GM19372 (cell line): ENCODE data around the gene MYO1E.
"Not testable (repeated sequence)": the region's sequence is repeated elsewhere in the genome, so short reads cannot be mapped to it uniquely, and the experiment has no call there.

Experiments
- ATAC-seq: cut with Tn5 transposase; IDR thresholded peaks from one replicate; pipeline ENCODE4 v1.9.1; 2021; ENCODE audit warnings: mild to moderate bottlenecking, low read depth, moderate library complexity; ENCODE audit not compliant: unreplicated experiment

MYO1E gene

GRCh38 chr15:59298225-59298853, 74.3 kb downstream of the MYO1E start:
- peak; percentile 56 for ATAC-seq

- no peak for ATAC-seq
Observed at GRCh38 chr15:59296181-59296617, 76.5 kb downstream of the MYO1E start.

GRCh38 chr15:59295261-59296001, 77.2 kb downstream of the MYO1E start:
- no peak for ATAC-seq

- ATAC-seq, result no peak
Observed at GRCh38 chr15:59294574-59295260, 78.0 kb downstream of the MYO1E start.

- no peak for ATAC-seq
Observed at GRCh38 chr15:59292442-59293151, 80.1 kb downstream of the MYO1E start.

- no peak for ATAC-seq
Observed at GRCh38 chr15:59291213-59291549, 81.5 kb downstream of the MYO1E start.

GRCh38 chr15:59290295-59291212, 82.1 kb downstream of the MYO1E start:
- ATAC-seq, result no peak

GRCh38 chr15:59289574-59289973, 83.1 kb downstream of the MYO1E start:
- ATAC-seq, result no peak

- ATAC-seq, result no peak
Observed at GRCh38 chr15:59283717-59284391, 88.8 kb downstream of the MYO1E start.

GRCh38 chr15:59282515-59283337, 89.9 kb downstream of the MYO1E start:
- ATAC-seq, result no peak

GRCh38 chr15:59281699-59282098, 91.0 kb downstream of the MYO1E start:
- no peak for ATAC-seq

GRCh38 chr15:59280855-59281254, 91.8 kb downstream of the MYO1E start:
- ATAC-seq, result no peak

GRCh38 chr15:59280292-59280691, 92.4 kb downstream of the MYO1E start:
- ATAC-seq, result not testable (repeated sequence)

- ATAC-seq, result no peak
Observed at GRCh38 chr15:59279023-59279422, 93.6 kb downstream of the MYO1E start.

GRCh38 chr15:59278120-59278519, 94.6 kb downstream of the MYO1E start:
- no peak for ATAC-seq

GRCh38 chr15:59276225-59277178, 96.2 kb downstream of the MYO1E start:
- no peak for ATAC-seq

- ATAC-seq, result no peak
Observed at GRCh38 chr15:59274126-59274970, 98.3 kb downstream of the MYO1E start.
